NCI-H526 (cell line): ENCODE data around the gene DIAPH2.

Experiments used
- DNase-seq, 2 experiments: peaks; one replicate each; lab custom pipeline; 2025; lab: John Stamatoyannopoulos, UW

The DIAPH2 gene

GRCh38 chrX:97309487-97310116 is 625.0 kb downstream of the DIAPH2 start:
- no peak for DNase-seq

GRCh38 chrX:97310373-97310772 is 625.7 kb downstream of the DIAPH2 start:
- DNase-seq = no peak

- DNase-seq = no peak
Observed at GRCh38 chrX:97311066-97311778, 626.6 kb downstream of the DIAPH2 start.

GRCh38 chrX:97314345-97314744 is 629.7 kb downstream of the DIAPH2 start:
- DNase-seq = no peak

- DNase-seq = peak in 1 of 2 experiments; percentile 2
Observed at GRCh38 chrX:97315939-97316338, 631.3 kb downstream of the DIAPH2 start.

GRCh38 chrX:97320305-97320704 is 635.7 kb downstream of the DIAPH2 start:
- no peak for DNase-seq

GRCh38 chrX:97322401-97322800 is 637.8 kb downstream of the DIAPH2 start:
- no peak for DNase-seq

GRCh38 chrX:97326456-97326855 is 641.8 kb downstream of the DIAPH2 start:
- DNase-seq = peak; percentile 30 to 56

- DNase-seq = no peak
Observed at GRCh38 chrX:97328853-97329390, 644.3 kb downstream of the DIAPH2 start.

GRCh38 chrX:97330151-97330550 is 645.5 kb downstream of the DIAPH2 start:
- no peak for DNase-seq

- DNase-seq = no peak
Observed at GRCh38 chrX:97332963-97333362, 648.3 kb downstream of the DIAPH2 start.

GRCh38 chrX:97334850-97335249 is 650.2 kb downstream of the DIAPH2 start:
- no peak for DNase-seq

GRCh38 chrX:97344724-97345123 is 660.1 kb downstream of the DIAPH2 start:
- peak in 1 of 2 experiments; percentile 26 for DNase-seq

GRCh38 chrX:97358941-97359340 is 674.3 kb downstream of the DIAPH2 start:
- DNase-seq = no peak

GRCh38 chrX:97363843-97364242 is 679.2 kb downstream of the DIAPH2 start:
- DNase-seq = no peak

GRCh38 chrX:97366237-97366636 is 681.6 kb downstream of the DIAPH2 start:
- DNase-seq = no peak

GRCh38 chrX:97367125-97367524 is 682.5 kb downstream of the DIAPH2 start:
- no peak for DNase-seq

GRCh38 chrX:97369947-97370346 is 685.3 kb downstream of the DIAPH2 start:
- DNase-seq = no peak

- no peak for DNase-seq
Observed at GRCh38 chrX:97372001-97372766, 687.5 kb downstream of the DIAPH2 start.

GRCh38 chrX:97374266-97374665 is 689.6 kb downstream of the DIAPH2 start:
- DNase-seq = no peak

GRCh38 chrX:97380200-97380599 is 695.6 kb downstream of the DIAPH2 start:
- no peak for DNase-seq

GRCh38 chrX:97384685-97385084 is 700.0 kb downstream of the DIAPH2 start:
- no peak for DNase-seq

GRCh38 chrX:97387004-97387403 is 702.4 kb downstream of the DIAPH2 start:
- DNase-seq = no peak
